ENCODE measurements around the gene MYO1C.

Gene MYO1C

GRCh38 chr17:1423456-1424135 lies 68.9 kb downstream of the MYO1C start:
- Histone ChIP-seq H2AFZ (ENCODE audit: low read depth, low read length) (no peak overlapping the region), H3K4me3 (ENCODE audit: low read length) (no peak overlapping the region), H3K27me3 (ENCODE audit: low read depth, low read length) (no peaks in the 10 kb centered on the region), H3K4me1 (ENCODE audit: low read length) (no peaks in the 10 kb centered on the region), H3K4me2 (ENCODE audit: low read length) (no peak overlapping the region), H4K20me1 (ENCODE audit: insufficient read depth, low read length) (no peaks in the 10 kb centered on the region), H3K9ac (ENCODE audit: low read length) (no peak overlapping the region), H3K27ac (ENCODE audit: low read length) (no peak overlapping the region), H3K9me3 (ENCODE audit: insufficient read depth, low read length) (no peaks in the 10 kb centered on the region), H3K79me2 (ENCODE audit: low read length) (peaks cover 12% of the 10 kb centered on the region), H3K36me3 (replicated peaks; ENCODE audit: low read depth, low read length) (peaks cover 16% of the 10 kb centered on the region)
- TF ChIP-seq CTCF (IDR thresholded peaks at IDR 0.05; ENCODE audit: low read depth, low read length) (no peak), EZH2phosphoT487 (IDR thresholded peaks at IDR 0.05; ENCODE audit: low read depth) (no peak)

GRCh38 chr17:1422885-1423284 lies 69.6 kb downstream of the MYO1C start:
- TF ChIP-seq EZH2phosphoT487 (IDR thresholded peaks at IDR 0.05; ENCODE audit: low read depth) (no peak), CTCF (IDR thresholded peaks at IDR 0.05; ENCODE audit: low read depth, low read length) (no peak)
- no peak overlapping the region for H3K9ac ChIP-seq (ENCODE audit: low read length)
- H3K4me3 ChIP-seq (ENCODE audit: low read length): no peak overlapping the region
- H3K4me2 ChIP-seq (ENCODE audit: low read length): no peak overlapping the region
- H2AFZ ChIP-seq (ENCODE audit: low read depth, low read length): no peak overlapping the region
- H3K27me3 ChIP-seq (ENCODE audit: low read depth, low read length): no peaks in the 10 kb centered on the region
- peaks cover 12% of the 10 kb centered on the region for H3K79me2 ChIP-seq (ENCODE audit: low read length)
- H3K9me3 ChIP-seq (ENCODE audit: insufficient read depth, low read length): no peaks in the 10 kb centered on the region
- no peaks in the 10 kb centered on the region for H4K20me1 ChIP-seq (ENCODE audit: insufficient read depth, low read length)
- H3K4me1 ChIP-seq (ENCODE audit: low read length): no peaks in the 10 kb centered on the region
- no peak overlapping the region for H3K27ac ChIP-seq (ENCODE audit: low read length)
- peaks cover 16% of the 10 kb centered on the region for H3K36me3 ChIP-seq (replicated peaks; ENCODE audit: low read depth, low read length)

GRCh38 chr17:1421470-1421869 lies 71.0 kb downstream of the MYO1C start:
- Histone ChIP-seq H3K4me3 (ENCODE audit: low read length) (no peak overlapping the region), H3K36me3 (replicated peaks; ENCODE audit: low read depth, low read length) (peaks cover 16% of the 10 kb centered on the region), H3K27me3 (ENCODE audit: low read depth, low read length) (no peaks in the 10 kb centered on the region), H3K4me1 (ENCODE audit: low read length) (no peaks in the 10 kb centered on the region), H4K20me1 (ENCODE audit: insufficient read depth, low read length) (no peaks in the 10 kb centered on the region), H3K4me2 (ENCODE audit: low read length) (no peak overlapping the region), H2AFZ (ENCODE audit: low read depth, low read length) (no peak overlapping the region), H3K9ac (ENCODE audit: low read length) (no peak overlapping the region), H3K27ac (ENCODE audit: low read length) (no peak overlapping the region), H3K9me3 (ENCODE audit: insufficient read depth, low read length) (no peaks in the 10 kb centered on the region), H3K79me2 (ENCODE audit: low read length) (peaks cover 12% of the 10 kb centered on the region)
- TF ChIP-seq CTCF (IDR thresholded peaks at IDR 0.05; ENCODE audit: low read depth, low read length) (no peak), EZH2phosphoT487 (IDR thresholded peaks at IDR 0.05; ENCODE audit: low read depth) (no peak)

GRCh38 chr17:1420981-1421380 lies 71.5 kb downstream of the MYO1C start:
- Histone ChIP-seq H3K27me3 (ENCODE audit: low read depth, low read length) (no peaks in the 10 kb centered on the region), H3K9ac (ENCODE audit: low read length) (no peak overlapping the region), H3K36me3 (replicated peaks; ENCODE audit: low read depth, low read length) (peaks cover 16% of the 10 kb centered on the region), H3K27ac (ENCODE audit: low read length) (no peak overlapping the region), H3K4me3 (ENCODE audit: low read length) (no peak overlapping the region), H4K20me1 (ENCODE audit: insufficient read depth, low read length) (no peaks in the 10 kb centered on the region), H3K9me3 (ENCODE audit: insufficient read depth, low read length) (no peaks in the 10 kb centered on the region), H3K4me1 (ENCODE audit: low read length) (no peaks in the 10 kb centered on the region), H3K79me2 (ENCODE audit: low read length) (peaks cover 7% of the 10 kb centered on the region), H2AFZ (ENCODE audit: low read depth, low read length) (no peak overlapping the region), H3K4me2 (ENCODE audit: low read length) (no peak overlapping the region)
- TF ChIP-seq EZH2phosphoT487 (IDR thresholded peaks at IDR 0.05; ENCODE audit: low read depth) (no peak), CTCF (IDR thresholded peaks at IDR 0.05; ENCODE audit: low read depth, low read length) (no peak)
